Measurements from ENCODE around the gene AOPEP.

- TF ChIP-seq POLR2AphosphoS5 (IDR thresholded peaks at IDR 0.05; ENCODE audit: low read depth, low read length) (no peak), POLR2A (IDR thresholded peaks at IDR 0.05; ENCODE audit: low read depth, low read length) (no peak), TAF1 (IDR thresholded peaks at IDR 0.05; ENCODE audit: low read depth, low read length) (no peak), SPI1 (IDR thresholded peaks at IDR 0.05; ENCODE audit: low read depth, low read length) (no peak)
Observed at GRCh38 chr9:94922691-94923107, 196.2 kb downstream of the AOPEP start.

Measured in GM12891 (cell line).